Measurements from ENCODE around the gene XIRP2. TPM values are rescaled to one million over a fixed set of nuclear protein-coding genes. Genes with fewer than 3 reads are reported as not detected.
"Not testable (repeated sequence)": the region's sequence is repeated elsewhere in the genome, so short reads cannot be mapped to it uniquely, and the experiment has no call there.

The XIRP2 gene
- total RNA-seq, 1 experiment from 2014 or later: not detected

GRCh38 chr2:167017021-167017420, 128.7 kb downstream of the XIRP2 start:
- DNase-seq: no peak
- Histone ChIP-seq H2AFZ (ENCODE audit: low read length) (no peak overlapping the region), H3K9ac (ENCODE audit: low read length) (no peak overlapping the region), H3K27me3 (ENCODE audit: low read length) (no peaks in the 10 kb centered on the region), H3K9me2 (replicated peaks; ENCODE audit: insufficient read depth, low read length) (no peaks in the 10 kb centered on the region), H3K4me3 (ENCODE audit: low read length) (no peak overlapping the region), H3K4me2 (ENCODE audit: low read depth, low read length, poor library complexity, severe bottlenecking) (no peak overlapping the region), H4K20me1 (ENCODE audit: insufficient read depth, low read depth, low read length) (no peaks in the 10 kb centered on the region), H3K27ac (ENCODE audit: low read length) (no peak overlapping the region), H3K79me2 (ENCODE audit: low read length) (no peaks in the 10 kb centered on the region), H3K36me3 (ENCODE audit: insufficient read depth, low read length) (no peaks in the 10 kb centered on the region), H3K4me1 (ENCODE audit: low read length) (no peaks in the 10 kb centered on the region), H3K9me3 (ENCODE audit: low read length) (peaks cover 18% of the 10 kb centered on the region)

- Histone ChIP-seq H4K20me1 (ENCODE audit: insufficient read depth, low read depth, low read length) (no peaks in the 10 kb centered on the region), H3K27me3 (ENCODE audit: low read length) (no peaks in the 10 kb centered on the region), H3K4me3 (ENCODE audit: low read length) (no peak overlapping the region), H3K79me2 (ENCODE audit: low read length) (no peaks in the 10 kb centered on the region), H2AFZ (ENCODE audit: low read length) (no peak overlapping the region), H3K9me3 (ENCODE audit: low read length) (peaks cover 13% of the 10 kb centered on the region), H3K9ac (ENCODE audit: low read length) (no peak overlapping the region), H3K36me3 (ENCODE audit: insufficient read depth, low read length) (no peaks in the 10 kb centered on the region), H3K27ac (ENCODE audit: low read length) (no peak overlapping the region), H3K4me1 (ENCODE audit: low read length) (no peaks in the 10 kb centered on the region), H3K9me2 (replicated peaks; ENCODE audit: insufficient read depth, low read length) (no peaks in the 10 kb centered on the region), H3K4me2 (ENCODE audit: low read depth, low read length, poor library complexity, severe bottlenecking) (no peak overlapping the region)
- no peak for DNase-seq
Measured at GRCh38 chr2:167018590-167018989, 130.3 kb downstream of the XIRP2 start.

GRCh38 chr2:167028503-167028902, 140.2 kb downstream of the XIRP2 start:
- Histone ChIP-seq H3K36me3 (ENCODE audit: insufficient read depth, low read length) (no peaks in the 10 kb centered on the region), H3K4me2 (ENCODE audit: low read depth, low read length, poor library complexity, severe bottlenecking) (no peak overlapping the region), H3K9ac (ENCODE audit: low read length) (no peak overlapping the region), H3K4me1 (ENCODE audit: low read length) (no peaks in the 10 kb centered on the region), H3K9me3 (ENCODE audit: low read length) (peaks cover 11% of the 10 kb centered on the region), H3K9me2 (replicated peaks; ENCODE audit: insufficient read depth, low read length) (no peaks in the 10 kb centered on the region), H4K20me1 (ENCODE audit: insufficient read depth, low read depth, low read length) (no peaks in the 10 kb centered on the region), H3K4me3 (ENCODE audit: low read length) (no peak overlapping the region), H3K27ac (ENCODE audit: low read length) (no peak overlapping the region), H2AFZ (ENCODE audit: low read length) (no peak overlapping the region), H3K27me3 (ENCODE audit: low read length) (no peaks in the 10 kb centered on the region), H3K79me2 (ENCODE audit: low read length) (no peaks in the 10 kb centered on the region)
- DNase-seq: no peak

GRCh38 chr2:167034976-167035375, 146.7 kb downstream of the XIRP2 start:
- not testable (repeated sequence) for H3K36me3 ChIP-seq (ENCODE audit: insufficient read depth, low read length); H3K4me2 ChIP-seq (ENCODE audit: low read depth, low read length, poor library complexity, severe bottlenecking); H3K9ac ChIP-seq (ENCODE audit: low read length); H3K4me3 ChIP-seq (ENCODE audit: low read length); DNase-seq; H2AFZ ChIP-seq (ENCODE audit: low read length); H4K20me1 ChIP-seq (ENCODE audit: insufficient read depth, low read depth, low read length); H3K27me3 ChIP-seq (ENCODE audit: low read length); H3K79me2 ChIP-seq (ENCODE audit: low read length); H3K9me3 ChIP-seq (ENCODE audit: low read length); H3K27ac ChIP-seq (ENCODE audit: low read length); H3K9me2 ChIP-seq (replicated peaks; ENCODE audit: insufficient read depth, low read length); H3K4me1 ChIP-seq (ENCODE audit: low read length)

- no peak overlapping the region for H3K27ac ChIP-seq (ENCODE audit: low read length)
- H3K4me2 ChIP-seq (ENCODE audit: low read depth, low read length, poor library complexity, severe bottlenecking): no peak overlapping the region
- H3K79me2 ChIP-seq (ENCODE audit: low read length): no peaks in the 10 kb centered on the region
- H2AFZ ChIP-seq (ENCODE audit: low read length): no peak overlapping the region
- no peak overlapping the region for H3K4me3 ChIP-seq (ENCODE audit: low read length)
- no peaks in the 10 kb centered on the region for H3K27me3 ChIP-seq (ENCODE audit: low read length)
- H3K9me3 ChIP-seq (ENCODE audit: low read length): no peaks in the 10 kb centered on the region; the same call in 1 of the 2 replicates
- H4K20me1 ChIP-seq (ENCODE audit: insufficient read depth, low read depth, low read length): no peaks in the 10 kb centered on the region
- no peak overlapping the region for H3K9ac ChIP-seq (ENCODE audit: low read length)
- no peaks in the 10 kb centered on the region; the same call in 1 of the 2 replicates for H3K9me2 ChIP-seq (replicated peaks; ENCODE audit: insufficient read depth, low read length)
- H3K4me1 ChIP-seq (ENCODE audit: low read length): no peaks in the 10 kb centered on the region
- H3K36me3 ChIP-seq (ENCODE audit: insufficient read depth, low read length): no peaks in the 10 kb centered on the region
- DNase-seq: no peak
Measured at GRCh38 chr2:167048829-167049228, 160.5 kb downstream of the XIRP2 start.

GRCh38 chr2:167049659-167050058, 161.4 kb downstream of the XIRP2 start:
- H4K20me1 ChIP-seq (ENCODE audit: insufficient read depth, low read depth, low read length): no peaks in the 10 kb centered on the region
- DNase-seq: no peak
- H3K9me2 ChIP-seq (replicated peaks; ENCODE audit: insufficient read depth, low read length): no peaks in the 10 kb centered on the region
- no peaks in the 10 kb centered on the region; the same call in 1 of the 2 replicates for H3K9me3 ChIP-seq (ENCODE audit: low read length)
- no peaks in the 10 kb centered on the region for H3K4me1 ChIP-seq (ENCODE audit: low read length)
- no peak overlapping the region for H3K27ac ChIP-seq (ENCODE audit: low read length)
- no peaks in the 10 kb centered on the region for H3K27me3 ChIP-seq (ENCODE audit: low read length)
- no peaks in the 10 kb centered on the region for H3K79me2 ChIP-seq (ENCODE audit: low read length)
- H3K9ac ChIP-seq (ENCODE audit: low read length): no peak overlapping the region
- no peak overlapping the region for H3K4me2 ChIP-seq (ENCODE audit: low read depth, low read length, poor library complexity, severe bottlenecking)
- H3K36me3 ChIP-seq (ENCODE audit: insufficient read depth, low read length): no peaks in the 10 kb centered on the region
- no peak overlapping the region for H2AFZ ChIP-seq (ENCODE audit: low read length)
- no peak overlapping the region for H3K4me3 ChIP-seq (ENCODE audit: low read length)

- DNase-seq: no peak
- no peak overlapping the region for H2AFZ ChIP-seq (ENCODE audit: low read length)
- no peak overlapping the region for H3K9ac ChIP-seq (ENCODE audit: low read length)
- H3K9me2 ChIP-seq (replicated peaks; ENCODE audit: insufficient read depth, low read length): no peaks in the 10 kb centered on the region
- no peaks in the 10 kb centered on the region for H4K20me1 ChIP-seq (ENCODE audit: insufficient read depth, low read depth, low read length)
- no peaks in the 10 kb centered on the region for H3K79me2 ChIP-seq (ENCODE audit: low read length)
- H3K9me3 ChIP-seq (ENCODE audit: low read length): no peaks in the 10 kb centered on the region; the same call in 1 of the 2 replicates
- no peak overlapping the region for H3K4me3 ChIP-seq (ENCODE audit: low read length)
- H3K27me3 ChIP-seq (ENCODE audit: low read length): no peaks in the 10 kb centered on the region
- no peaks in the 10 kb centered on the region for H3K4me1 ChIP-seq (ENCODE audit: low read length)
- H3K36me3 ChIP-seq (ENCODE audit: insufficient read depth, low read length): no peaks in the 10 kb centered on the region
- H3K27ac ChIP-seq (ENCODE audit: low read length): no peak overlapping the region
- H3K4me2 ChIP-seq (ENCODE audit: low read depth, low read length, poor library complexity, severe bottlenecking): no peak overlapping the region
Measured at GRCh38 chr2:167052825-167053224, 164.5 kb downstream of the XIRP2 start.

- H3K4me3 ChIP-seq (ENCODE audit: low read length): no peak overlapping the region
- H3K9me3 ChIP-seq (ENCODE audit: low read length): no peaks in the 10 kb centered on the region; the same call in 1 of the 2 replicates
- H3K4me2 ChIP-seq (ENCODE audit: low read depth, low read length, poor library complexity, severe bottlenecking): no peak overlapping the region
- H3K27me3 ChIP-seq (ENCODE audit: low read length): no peaks in the 10 kb centered on the region
- 0 out of 2 replicates have a peak, but pooled peaks cover 2% of the 10 kb centered on the region for H3K9me2 ChIP-seq (replicated peaks; ENCODE audit: insufficient read depth, low read length)
- no peaks in the 10 kb centered on the region for H4K20me1 ChIP-seq (ENCODE audit: insufficient read depth, low read depth, low read length)
- no peak for DNase-seq
- H3K36me3 ChIP-seq (ENCODE audit: insufficient read depth, low read length): no peaks in the 10 kb centered on the region
- H3K4me1 ChIP-seq (ENCODE audit: low read length): no peaks in the 10 kb centered on the region
- H3K9ac ChIP-seq (ENCODE audit: low read length): no peak overlapping the region
- no peaks in the 10 kb centered on the region for H3K79me2 ChIP-seq (ENCODE audit: low read length)
- no peak overlapping the region for H2AFZ ChIP-seq (ENCODE audit: low read length)
- no peak overlapping the region for H3K27ac ChIP-seq (ENCODE audit: low read length)
Measured at GRCh38 chr2:167054881-167055280, 166.6 kb downstream of the XIRP2 start.

GRCh38 chr2:167057446-167057845, 169.2 kb downstream of the XIRP2 start:
- Histone ChIP-seq H3K9ac (ENCODE audit: low read length) (no peak overlapping the region), H3K79me2 (ENCODE audit: low read length) (no peaks in the 10 kb centered on the region), H3K27me3 (ENCODE audit: low read length) (no peaks in the 10 kb centered on the region), H3K9me2 (replicated peaks; ENCODE audit: insufficient read depth, low read length) (0 out of 2 replicates have a peak, but pooled peaks cover 2% of the 10 kb centered on the region), H3K9me3 (ENCODE audit: low read length) (no peaks in the 10 kb centered on the region), H4K20me1 (ENCODE audit: insufficient read depth, low read depth, low read length) (no peaks in the 10 kb centered on the region), H2AFZ (ENCODE audit: low read length) (no peak overlapping the region), H3K4me3 (ENCODE audit: low read length) (no peak overlapping the region), H3K27ac (ENCODE audit: low read length) (no peak overlapping the region), H3K4me2 (ENCODE audit: low read depth, low read length, poor library complexity, severe bottlenecking) (no peak overlapping the region), H3K4me1 (ENCODE audit: low read length) (no peaks in the 10 kb centered on the region), H3K36me3 (ENCODE audit: insufficient read depth, low read length) (no peaks in the 10 kb centered on the region)
- DNase-seq: no peak

Measured in Karpas-422 (cell line).